Stimulated activated CD8-positive, alpha-beta memory T cell treated with anti-CD3 and anti-CD28 coated beads, Interleukin-2, amount 100 ng/mL, for 48 hours (primary cell): ENCODE data around the gene PIAS3.
"Not testable (repeated sequence)": the region's sequence is repeated elsewhere in the genome, so short reads cannot be mapped to it uniquely, and the experiment has no call there.

Experiments used
- DNase-seq, 2 donors: peaks; one replicate each; pipeline ENCODE4 v3.0.0-alpha.2; 2020; ENCODE audit warnings: low read depth in 2 of 2

The PIAS3 gene

DNA sequence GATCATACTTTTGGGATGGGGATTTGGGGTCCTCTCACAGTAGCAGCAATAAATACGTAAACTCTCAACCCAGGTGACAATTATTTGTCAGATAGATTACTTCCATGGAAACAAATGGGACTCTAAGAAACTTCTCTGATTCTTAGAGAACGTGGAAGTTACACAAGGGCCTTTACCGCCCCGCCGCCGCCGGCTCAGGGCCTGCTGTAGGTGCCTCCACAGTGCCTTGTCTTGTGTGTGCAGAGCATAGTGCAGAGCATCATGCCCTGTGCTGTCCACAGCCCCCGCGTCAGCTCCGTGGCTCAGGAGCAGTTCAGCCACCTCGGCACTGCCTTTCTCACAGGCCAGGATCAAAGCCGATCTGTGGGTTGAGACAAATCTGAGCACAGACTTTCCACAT, 15.8 kb upstream of the PIAS3 start:
- no peak for DNase-seq

GRCh38 chr1:145871994-145872924, 13.4 kb upstream of the PIAS3 start:
- DNase-seq = peak in 1 of 2 donors; percentile 19

DNA sequence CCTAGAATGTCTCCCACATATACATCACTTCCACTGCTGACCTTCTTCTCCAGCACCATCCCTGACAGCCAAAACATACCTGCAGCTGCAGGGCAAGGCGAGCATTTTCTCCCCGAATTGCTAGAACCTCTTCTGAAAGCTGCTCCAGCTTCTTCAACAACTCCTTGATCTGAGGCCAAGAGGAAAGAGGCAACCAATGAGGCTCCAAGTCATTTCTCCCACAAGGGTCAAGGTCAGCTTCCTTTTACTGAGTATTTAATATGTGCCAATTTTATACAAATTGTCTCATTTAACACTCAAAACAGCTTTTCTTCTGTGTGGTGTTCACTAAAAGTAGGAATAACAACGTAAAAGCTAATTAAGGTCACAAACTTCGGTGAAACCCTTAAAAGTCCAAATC, 9.4 kb upstream of the PIAS3 start:
- DNase-seq = no peak

DNA sequence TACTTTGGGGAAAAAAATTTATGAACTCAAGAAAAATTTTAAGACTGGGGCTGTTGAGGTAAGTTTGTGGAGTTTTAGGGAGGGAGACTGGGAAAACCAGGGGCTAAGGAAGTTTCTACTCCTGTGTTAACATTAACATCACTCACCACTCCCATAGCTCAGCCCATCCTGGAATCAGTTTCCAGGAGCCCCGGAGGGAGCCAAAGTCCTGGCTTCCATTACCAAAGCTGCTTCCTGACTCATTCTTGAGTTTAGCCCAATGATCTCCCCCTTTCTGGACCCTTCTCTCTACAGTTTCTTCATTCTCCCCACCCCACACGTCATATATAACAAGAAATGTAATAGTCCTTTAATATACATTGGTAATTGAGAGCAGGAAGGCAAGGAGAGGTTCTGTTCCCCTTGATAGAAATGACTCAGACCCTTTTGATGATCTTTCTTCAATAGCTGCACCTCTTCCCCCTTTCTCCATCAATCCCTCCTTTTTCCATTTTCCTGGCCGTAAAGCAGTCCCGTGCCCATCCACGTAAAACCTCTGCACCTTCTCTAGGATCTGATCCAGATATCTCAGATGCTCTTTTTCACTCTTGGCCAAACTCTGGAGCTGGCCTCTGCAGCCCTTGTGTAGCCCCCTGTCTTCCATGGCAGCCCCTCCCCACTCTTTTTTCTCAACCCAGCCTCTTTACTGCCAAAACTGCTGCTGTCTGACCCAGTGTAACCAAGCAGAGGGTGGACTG, 4.6 kb upstream of the PIAS3 start:
- no peak for DNase-seq

DNA sequence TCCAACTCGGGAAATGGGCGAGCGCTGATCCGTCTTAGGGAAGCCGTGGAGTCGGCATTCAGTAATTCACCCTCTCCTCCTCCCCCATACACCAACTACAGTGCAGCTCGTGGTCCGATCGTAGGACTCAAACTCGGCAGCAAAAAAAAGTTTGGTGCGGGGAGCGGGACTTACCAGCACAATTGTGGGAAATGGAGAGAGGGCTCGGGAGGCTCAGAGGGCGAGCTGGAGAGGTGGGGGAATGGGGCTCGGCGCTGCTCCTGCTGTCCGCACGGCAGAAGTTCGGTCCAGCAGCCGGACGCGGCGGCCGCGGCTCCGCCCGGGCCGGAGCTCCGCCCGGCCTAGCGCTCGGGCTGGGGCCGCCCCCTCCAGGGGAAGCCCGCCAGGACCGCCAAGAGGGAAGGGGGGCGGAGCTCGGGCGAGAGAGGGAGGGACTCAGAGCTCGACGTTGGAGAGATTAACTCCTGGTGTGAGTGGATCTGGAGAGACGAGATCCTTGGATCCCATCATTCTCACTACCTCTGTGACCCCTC, 676 bp upstream of the PIAS3 start:
- peak; percentile 72 to 73 for DNase-seq

DNA sequence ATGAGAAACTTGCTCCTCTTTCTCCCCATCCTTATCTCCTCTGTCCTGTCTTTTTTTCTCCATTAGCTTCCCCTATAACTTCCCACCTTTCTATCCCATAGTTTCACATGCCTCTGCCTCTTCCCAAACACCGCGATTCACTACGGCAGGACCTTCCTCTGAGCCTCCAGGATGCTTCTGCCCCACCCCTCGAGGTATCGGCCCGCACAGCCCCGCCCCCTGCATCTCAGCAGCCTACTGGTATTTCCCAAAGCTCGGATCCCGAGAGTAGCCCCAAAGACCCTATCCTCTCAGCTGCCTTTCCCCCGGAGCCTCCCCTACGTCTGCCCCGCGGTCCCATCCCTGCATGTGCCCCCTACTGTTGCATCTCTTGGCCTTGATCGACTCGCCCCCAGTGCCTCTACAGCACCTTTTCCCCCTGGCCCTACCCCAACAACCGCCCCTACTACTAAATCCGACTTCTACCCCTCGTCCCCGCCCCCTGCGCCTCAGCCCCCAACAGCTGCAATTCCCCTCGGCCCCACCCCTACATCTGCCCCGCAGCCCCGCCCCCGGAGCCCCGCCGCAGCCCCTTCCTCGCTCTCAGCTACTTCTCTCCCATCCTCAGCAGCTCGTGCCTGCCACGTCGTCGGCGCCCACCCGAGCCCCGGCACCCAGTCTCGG, 512 bp downstream of the PIAS3 start:
- DNase-seq = peak; percentile 51 to 63

DNA sequence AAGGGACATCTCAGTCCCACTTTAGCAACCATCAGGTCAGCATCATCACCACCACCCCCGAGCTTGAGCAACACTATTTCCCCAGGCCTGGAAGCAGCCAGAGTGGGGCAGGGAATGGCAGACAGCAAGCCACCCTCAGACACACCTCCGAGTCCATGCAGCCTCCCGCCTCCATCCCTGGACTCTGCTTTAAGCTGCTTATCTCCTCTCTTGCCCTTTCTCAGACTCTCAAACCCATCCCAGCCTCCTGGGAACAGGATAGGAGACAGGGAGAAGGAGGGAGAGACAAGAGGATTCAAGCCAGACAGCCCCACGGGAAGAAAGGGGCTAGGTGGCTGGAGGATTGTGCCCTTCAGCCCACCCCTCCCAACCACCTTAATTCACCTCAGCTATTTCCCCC, 1.7 kb downstream of the PIAS3 start:
- DNase-seq = no peak

DNA sequence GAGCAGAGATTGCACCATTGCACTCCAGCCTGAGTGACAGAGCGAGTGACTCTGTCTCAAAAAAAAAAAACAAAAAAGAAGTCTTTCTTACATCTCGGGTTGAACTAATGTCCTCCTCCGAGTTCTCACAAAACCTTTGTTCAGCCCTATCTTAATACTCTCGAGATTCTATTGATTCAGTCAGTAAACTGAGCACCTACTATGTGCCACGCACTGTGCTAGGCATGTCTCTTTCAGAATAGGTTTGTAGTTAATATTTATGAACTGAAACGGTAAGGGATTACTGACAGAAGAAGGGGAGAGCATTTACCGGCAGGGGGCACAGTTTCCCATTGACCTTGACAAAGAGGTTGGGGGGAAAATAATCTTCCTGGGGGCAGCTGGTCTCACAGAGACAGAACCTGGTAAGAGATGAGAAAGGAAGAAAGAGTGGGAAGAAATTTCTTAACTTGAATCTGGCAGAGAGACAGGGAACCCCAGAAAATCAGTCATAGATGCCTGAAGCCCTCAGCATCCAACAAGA, 3.4 kb downstream of the PIAS3 start:
- no peak for DNase-seq

DNA sequence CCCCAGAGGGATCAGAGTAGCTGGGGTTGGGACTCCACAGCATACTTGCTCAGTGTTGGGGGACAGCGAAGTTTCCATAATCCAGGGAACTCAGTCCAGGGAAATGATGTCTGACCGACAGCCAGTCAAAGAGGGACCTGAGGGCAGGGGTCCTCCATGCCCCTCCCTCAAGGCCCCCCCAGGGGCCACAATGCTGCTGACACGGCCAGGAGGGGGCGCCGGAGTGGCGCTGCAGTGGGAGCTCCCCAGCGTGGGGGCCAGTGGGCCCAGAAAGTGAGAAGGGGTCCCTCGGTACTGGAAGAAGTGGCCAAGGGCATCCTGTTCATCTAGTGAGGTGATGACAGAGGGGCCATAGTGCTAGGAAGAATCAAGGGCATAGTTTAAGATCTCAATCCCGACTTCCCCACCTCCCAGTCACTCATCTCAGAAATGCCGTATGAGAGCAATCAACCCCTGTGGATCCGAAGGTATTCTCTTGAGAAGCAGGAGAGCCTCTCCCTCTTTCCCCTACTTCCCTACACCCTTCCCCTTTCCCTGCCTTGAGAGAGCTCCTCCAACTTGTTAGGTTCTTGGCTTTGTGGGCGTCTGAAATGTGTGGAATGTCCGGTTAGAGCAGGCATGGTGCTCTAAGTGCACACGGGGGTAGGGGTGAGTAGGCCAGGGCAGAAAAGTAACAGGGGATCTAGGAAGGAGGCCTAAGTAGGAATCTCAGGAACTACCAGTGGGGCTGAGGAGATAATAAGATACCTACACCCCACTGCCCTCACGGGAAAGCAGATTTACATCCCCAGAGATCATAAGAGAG, 9.3 kb downstream of the PIAS3 start:
- DNase-seq = no peak

- DNase-seq = no peak
Observed at GRCh38 chr1:145847827-145848226, 11.1 kb downstream of the PIAS3 start.

GRCh38 chr1:145846201-145846612, 12.7 kb downstream of the PIAS3 start:
- no peak for DNase-seq

- DNase-seq = peak; percentile 67 to 73
Observed at GRCh38 chr1:145845514-145846161, 13.2 kb downstream of the PIAS3 start, which contains the start of gene NUDT17. Gene NUDT17, plus strand, starts transcription at chr1:145845630. Its CDS starts 11 bp downstream, at chr1:145845641.

DNA sequence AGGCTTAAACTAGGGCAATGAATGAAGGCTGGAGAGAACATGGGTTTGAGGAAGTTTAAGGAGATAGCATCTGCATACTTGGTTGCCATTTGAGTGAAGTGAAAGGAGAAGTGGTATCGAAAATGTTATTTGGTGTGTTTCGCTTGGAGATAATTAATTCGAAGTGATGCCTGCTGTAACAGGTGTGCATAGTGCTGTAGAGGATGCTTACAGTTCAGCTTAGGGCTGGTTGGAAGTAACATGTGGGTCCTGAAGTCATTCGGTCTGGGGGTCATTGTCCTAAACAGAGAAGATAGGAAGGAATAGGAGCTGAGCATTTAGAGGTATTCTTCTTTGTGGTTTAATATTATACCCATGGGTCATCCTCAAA, 13.8 kb downstream of the PIAS3 start:
- no peak for DNase-seq

DNA sequence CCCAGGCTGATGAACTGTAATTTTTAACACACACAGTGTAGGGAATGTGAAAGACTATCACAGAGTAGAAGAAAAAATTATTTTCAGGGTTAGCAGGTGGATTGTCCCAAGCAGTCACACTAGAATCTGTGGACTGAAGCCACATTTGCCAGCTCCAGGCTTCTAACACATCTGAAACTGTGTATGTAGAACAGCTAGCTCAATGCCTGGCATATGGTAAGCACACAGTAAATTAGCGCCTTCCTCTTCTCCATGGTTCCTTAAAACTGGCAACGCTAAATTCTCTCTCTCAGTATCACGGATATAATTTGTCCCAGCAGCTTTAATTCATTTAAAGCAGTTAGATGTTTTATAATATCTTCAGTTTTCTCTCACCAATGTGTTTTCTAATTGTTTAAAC, 15.8 kb downstream of the PIAS3 start:
- DNase-seq = no peak

DNA sequence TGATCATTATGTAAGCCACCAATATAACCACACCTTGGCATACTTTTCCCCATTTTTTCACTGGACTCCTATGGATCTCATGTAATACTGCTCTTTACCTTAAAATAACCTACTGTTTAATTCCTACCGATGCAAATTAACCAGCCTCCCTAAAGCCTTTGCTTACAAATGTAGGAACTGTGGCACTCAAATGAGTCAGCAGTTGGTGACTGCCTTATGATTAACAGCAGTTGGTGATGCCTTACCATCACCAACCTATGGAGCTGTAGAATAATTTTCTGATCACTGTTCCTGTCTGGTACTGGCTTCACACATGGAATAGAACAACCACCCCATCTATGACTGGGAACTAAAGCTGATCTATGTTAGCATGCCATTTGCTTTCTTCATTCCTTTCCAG, 21.2 kb downstream of the PIAS3 start:
- no peak for DNase-seq

DNA sequence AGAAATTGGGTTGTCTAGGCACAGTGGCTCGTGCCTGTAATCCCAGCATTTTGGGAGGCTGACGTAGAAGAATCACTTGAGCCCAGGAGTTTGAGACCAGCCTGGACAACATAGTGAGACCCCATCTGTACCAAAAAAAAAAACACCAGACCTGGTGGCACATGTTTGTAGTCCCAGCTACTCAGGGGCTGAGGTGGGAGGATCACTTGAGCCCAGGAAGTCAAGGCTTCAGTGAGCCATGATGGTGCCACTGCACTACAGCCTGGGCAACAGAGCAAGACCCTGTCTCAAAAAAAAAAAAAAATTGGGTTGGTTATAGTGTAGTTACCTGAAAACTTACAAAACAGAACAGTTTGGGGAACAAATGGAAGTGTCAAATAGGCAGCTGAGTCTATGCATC, 28.1 kb downstream of the PIAS3 start:
- not testable (repeated sequence) for DNase-seq

DNA sequence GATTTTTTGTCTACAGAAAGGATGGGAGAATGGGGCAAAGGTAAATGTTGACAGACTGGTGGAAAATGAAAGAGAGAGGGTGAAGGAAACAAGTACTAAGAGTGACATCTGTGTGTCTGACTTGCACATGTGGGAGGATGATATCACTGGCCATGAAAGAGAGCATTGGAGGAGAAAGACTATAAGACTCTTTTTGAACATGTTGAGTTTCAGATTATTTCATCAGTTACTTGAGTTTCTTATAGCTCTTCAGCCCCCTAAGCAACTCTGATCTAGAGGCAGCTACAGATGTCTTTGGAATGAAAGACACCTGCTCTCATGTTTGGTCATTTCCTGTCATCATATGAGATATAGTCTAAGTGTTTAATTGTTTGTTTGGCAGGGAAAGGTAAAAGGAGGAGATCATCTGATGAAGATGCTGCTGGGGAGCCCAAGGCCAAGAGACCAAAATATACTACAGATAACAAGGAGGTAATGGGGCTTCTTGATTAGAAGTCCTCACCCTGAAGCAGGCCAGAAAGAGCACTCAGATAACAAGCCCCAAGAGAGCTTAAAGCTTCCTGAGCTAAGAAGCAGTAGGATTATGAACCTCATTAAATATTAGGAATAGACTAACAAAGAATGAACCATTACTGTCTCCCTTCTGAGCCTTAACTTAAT, 30.4 kb downstream of the PIAS3 start:
- no peak for DNase-seq

DNA sequence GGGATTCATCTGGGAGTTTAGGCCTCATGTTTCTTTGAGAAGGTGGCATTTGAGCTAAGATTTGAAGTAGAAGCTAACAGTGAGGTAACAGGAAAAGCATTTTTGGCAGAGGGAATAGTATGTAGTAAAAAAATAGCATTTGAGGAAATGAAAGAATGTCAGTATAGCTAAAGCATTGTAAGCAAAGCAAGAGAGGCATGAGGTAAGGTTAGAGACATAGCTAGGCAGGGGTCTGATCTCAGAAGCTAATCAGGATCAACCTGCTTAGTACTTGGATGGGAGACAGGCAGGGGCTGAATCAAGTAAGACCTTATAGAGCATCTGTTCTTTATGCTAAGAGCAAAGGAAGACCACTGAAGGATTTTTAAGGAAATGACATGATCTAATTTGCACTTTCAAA, 30.9 kb downstream of the PIAS3 start:
- DNase-seq = no peak

GRCh38 chr1:145826030-145826429, 32.9 kb downstream of the PIAS3 start:
- DNase-seq = no peak

DNA sequence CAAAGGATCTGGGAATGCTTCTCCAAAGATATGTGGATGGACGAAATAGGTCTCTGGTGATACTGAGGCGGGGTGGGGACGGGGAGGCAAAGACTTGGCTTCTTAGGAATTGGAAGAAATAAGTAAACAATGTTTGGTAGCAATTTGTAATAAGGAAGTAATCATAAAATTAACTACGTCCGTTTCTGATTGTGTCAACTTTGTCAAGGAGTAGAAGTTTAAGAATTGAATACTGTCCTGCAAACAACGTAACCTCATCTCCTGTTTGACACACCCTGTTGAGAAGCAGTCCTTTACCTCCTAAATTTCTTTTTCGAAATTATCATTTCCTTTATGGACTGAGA, 34.4 kb downstream of the PIAS3 start:
- DNase-seq = no peak
